ENCODE measurements around the gene SPPL3.

GRCh38 chr12:120791669-120792176, 112.4 kb downstream of the SPPL3 start:
- TF ChIP-seq CTCF (IDR thresholded peaks at IDR 0.05; ENCODE audit: low read depth, low read length, poor library complexity, severe bottlenecking) = no peak
- no peak for TF ChIP-seq EZH2phosphoT487 (IDR thresholded peaks at IDR 0.05; ENCODE audit: borderline replicate concordance, low read length)
